GM21723 (cell line): Measurements from ENCODE around the gene DPPA3.
"Not testable (repeated sequence)": the region's sequence is repeated elsewhere in the genome, so short reads cannot be mapped to it uniquely, and the experiment has no call there.

ENCODE experiments used
- ATAC-seq: cut with Tn5 transposase; IDR thresholded peaks from one replicate; pipeline ENCODE4 v1.9.1; 2021; ENCODE audit warnings: mild to moderate bottlenecking, moderate library complexity; ENCODE audit not compliant: unreplicated experiment

Gene DPPA3

DNA sequence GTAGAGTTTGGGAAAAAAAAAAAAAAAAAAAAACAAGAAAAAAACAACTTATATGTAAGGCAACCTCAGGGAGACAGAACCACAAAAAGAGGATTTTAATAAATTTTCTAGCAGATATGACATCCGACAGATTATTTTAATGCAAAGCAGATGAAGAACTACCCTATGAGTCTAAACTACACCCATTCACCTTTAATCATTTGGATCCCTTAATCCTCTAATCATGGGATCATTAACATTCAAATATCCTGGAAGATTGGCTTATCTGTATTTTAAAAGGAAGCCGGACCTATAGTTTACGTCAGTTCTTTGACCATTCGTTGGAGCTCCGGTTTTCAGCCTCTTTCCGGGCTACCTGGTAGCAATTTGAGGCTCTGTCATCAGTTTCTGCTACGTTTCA is at the start of gene DPPA3:
TSS of gene DPPA3 (plus strand) at position 301 of the 400 bp plus-strand sequence. CDS start 138 bp downstream, outside the sequence.
- ATAC-seq = no peak

DNA sequence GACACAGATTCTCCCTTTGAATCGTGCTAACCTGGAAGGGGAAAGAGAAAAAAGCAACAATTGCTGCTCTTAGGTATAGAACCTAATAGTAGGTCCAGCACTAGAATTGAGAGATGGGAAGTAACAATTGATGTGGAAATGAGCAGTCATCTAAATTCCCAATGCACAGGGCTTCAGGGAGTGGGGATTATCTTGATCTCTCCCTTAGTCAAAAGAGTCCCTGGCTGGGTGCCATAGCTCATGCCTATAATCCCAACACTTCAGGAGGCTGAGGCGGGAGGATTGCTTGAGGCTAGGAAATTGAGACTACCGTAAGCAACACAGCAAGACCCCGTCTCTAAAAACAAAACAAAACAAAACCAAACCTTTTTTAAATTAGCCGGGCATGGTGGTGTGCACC is 49.5 kb upstream of the DPPA3 start:
- ATAC-seq = no peak

DNA sequence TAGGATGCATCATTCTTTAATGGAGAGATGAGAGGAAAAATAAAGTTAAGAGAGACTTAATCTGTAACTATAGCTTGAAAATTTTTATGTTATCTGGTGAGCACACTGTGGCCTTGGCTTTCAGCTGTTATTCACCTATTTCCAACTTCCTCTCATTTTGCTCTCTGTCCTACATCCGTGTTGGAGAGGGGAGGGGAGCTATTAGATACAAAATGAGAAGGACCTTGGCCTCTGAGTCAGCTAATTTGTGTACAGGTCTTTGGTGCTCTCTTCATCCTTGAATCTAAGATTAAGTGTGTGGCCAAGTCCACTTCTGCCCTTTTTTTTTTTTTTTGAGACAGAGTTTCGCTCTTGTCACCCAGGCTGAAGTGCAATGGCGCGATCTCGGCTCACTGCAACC is 44.6 kb upstream of the DPPA3 start:
- ATAC-seq = no peak

DNA sequence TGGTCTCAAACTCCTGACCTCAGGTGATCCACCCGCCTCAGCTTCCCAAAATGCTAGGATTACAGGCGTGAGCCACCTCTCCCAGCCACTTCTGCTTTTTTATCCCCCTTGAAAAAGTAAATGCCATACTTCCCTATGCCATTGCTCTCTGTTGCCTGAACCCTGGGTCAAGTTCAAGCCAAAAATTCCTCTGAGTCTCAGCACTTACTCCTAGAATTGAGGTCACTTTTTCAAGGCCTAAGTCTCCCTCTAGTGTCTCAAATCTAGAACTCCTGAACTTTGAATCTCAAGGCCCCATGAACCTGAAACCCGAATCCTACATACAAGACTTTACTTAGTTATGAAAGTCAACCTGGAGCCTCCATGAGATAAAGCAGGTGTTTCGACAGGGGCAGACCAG is 44.1 kb upstream of the DPPA3 start:
- ATAC-seq = no peak

DNA sequence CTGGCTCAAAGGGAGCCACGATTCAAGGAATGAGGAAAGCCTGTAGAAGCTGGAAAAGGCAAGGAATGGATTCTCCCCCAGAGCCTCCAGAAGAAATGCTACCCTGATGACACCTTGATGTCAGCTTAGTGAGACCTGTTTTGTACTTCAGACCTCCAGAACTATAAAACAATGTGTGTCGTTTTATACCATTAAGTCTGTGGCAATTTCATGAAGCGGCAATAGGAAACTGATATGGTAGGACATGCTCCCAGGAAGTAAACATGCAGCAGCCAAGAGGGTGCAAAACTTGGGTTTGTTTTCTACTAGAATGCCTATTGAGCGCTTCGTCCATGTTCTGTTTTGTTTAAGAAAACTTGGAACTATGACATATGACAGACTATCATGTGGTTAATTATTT is 43.1 kb upstream of the DPPA3 start:
- ATAC-seq = no peak

DNA sequence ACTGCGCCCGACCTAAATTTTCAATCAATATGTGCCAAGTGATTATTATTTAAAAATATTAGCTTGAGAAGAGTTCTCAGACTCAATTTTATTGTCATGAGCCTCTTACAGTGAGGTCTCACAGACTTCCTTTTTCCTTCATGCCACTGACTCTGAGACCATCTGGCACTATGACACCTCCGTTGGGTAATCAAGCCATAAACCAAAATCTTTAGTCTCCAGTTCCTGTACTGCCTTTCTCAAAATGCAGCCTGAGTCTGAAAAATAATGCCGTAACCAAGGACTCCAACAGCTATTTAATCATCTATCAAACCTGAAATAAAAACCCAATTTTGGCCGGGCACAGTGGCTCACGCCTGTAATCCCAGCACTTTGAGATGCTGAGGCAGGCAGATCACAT is 35.8 kb upstream of the DPPA3 start:
- ATAC-seq = not testable (repeated sequence)

DNA sequence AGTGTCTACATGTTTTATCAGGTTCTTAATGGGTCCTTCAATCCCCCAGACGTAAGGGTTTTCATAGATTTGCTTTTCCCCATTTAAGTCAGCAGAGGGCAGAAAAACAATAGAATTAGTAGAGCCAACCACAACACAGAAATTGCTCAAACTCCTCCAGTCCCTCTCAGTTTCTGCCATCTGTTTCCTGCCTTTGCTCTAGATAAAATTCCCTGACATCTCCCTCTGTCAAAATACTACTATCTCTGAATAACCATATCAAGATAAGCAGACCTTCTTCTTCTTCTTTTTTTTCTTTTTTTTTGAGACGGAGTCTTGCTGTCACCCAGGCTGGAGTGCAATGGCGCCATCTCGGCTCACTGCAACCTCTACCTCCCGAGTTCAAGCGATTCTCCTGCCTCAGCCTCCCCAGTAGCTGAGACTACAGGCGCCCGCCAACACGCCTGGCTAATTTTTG is 33.8 kb upstream of the DPPA3 start:
- not testable (repeated sequence) for ATAC-seq

DNA sequence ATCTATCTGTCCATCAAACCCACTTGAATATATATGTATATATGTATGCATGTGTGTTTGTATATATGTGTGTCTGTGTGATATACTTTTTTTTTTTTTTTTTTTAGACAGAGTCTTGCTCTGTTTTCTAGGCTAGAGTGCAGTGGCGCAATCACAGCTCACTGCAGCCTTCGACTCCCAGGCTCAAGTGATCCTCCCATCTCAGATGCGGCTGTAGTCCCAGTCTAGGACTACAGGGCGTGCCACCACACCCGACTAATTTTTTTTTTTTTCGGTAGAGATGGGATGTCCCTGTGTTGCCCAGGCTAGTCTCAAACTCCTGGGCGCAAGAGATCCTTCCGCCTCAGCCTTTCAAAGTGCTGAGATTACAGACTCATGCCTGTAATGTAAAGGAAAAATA is 32.5 kb upstream of the DPPA3 start:
- ATAC-seq = no peak

DNA sequence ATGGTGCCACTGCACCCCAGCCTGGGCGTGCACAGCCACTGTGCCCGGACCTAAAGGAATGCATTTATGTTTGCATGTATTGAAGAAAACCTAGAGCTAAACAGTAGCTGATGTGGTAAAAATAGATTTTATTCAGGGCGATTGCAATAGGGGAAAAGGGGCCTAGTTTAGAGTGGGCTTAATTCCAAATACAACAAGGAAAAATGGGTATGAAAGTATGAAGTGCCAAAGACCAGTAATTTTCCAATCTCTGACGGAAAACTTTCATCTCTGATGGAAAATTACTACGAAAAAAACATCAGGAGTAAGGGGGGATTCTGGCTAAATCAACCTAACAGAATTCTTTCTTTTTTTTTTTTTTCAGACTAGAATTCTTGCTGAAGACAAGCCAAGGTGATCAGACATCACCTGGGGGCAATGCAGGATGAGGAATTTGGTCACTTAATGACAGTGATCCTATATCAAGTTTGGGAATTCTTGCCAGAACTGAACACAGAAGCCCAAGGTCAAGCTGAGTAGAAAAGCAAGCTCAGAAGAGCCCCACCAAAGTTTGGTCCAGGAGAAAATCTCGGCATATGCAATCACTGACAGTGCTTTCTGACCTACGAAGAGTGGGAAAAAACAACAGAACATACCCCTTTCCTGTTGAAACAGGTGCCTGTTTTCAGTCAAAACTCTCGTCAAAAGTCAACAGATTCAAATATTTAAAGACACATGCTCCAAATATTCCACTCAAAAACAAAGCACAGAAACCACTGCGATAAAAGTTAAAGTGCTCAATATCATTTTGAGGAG is 31.8 kb upstream of the DPPA3 start:
- ATAC-seq = no peak

DNA sequence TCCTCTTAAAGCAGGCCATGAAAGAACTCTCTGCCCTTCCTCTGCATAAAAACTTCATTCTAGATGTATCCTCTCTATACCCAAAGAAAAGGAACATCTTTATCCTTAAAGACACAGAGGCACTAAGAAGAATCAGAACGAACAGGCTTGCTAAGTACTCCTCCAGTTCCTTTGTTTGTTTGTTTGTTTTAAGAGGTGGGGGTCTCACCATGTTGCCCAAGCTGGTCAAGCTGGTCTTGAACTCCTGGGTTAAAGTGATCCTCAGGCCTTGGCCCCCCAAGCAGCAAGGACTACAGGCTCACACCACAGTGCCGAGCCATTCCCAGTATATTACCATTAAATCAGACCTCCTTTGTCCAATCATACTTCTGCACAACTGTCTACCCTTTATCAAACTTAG is 29.7 kb upstream of the DPPA3 start:
- no peak for ATAC-seq

DNA sequence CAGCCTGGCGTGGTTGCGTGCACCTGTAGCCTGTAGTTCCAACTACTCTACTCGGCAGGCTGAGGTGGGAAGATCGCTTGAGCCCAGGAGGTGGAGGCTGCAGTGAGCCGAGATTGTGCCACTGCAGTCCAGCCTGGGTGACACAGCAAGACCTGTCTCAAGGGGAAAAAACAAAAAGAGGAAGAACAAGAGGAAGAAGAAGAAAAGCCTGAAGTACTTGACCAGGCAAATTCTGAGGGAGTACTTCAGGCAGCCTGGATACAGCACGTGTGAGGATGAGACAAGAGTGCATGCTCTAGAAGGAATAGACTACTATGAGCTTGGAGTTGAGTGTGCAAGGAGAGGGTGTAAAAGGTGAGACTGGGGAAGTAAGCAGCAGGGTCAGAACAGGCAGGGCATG is 17.4 kb upstream of the DPPA3 start:
- ATAC-seq = no peak

DNA sequence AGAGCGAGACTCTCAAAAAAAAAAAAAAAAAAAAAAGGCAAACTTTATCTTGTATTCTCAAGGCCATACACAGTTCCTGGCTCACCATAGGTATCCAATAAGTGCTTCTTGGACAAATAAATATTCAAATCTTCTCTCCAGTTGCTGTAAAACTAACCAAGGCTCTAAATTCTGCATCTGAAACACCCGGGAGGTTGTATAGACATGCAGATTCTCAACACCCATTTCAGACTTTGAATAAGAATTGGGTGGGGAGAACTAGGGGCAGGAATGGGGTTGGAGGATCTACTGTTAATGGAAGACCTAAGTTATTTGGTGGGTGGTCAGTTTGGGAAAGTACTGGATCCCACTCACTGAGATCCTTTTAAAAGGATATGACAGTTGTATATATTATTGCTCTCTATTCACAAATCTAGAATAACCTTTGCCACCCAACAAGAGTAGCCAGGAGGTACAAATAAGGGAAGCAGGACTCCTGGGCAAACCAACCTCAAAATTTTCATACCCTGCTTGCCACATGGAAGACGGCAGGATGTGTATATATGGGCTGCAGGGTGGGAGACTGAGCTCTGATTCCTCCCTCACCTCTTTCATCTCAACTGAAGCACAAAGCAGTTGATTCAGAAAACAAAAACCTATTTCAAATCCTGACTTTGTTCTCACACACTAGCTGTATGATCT is 16.5 kb upstream of the DPPA3 start:
- ATAC-seq = no peak

DNA sequence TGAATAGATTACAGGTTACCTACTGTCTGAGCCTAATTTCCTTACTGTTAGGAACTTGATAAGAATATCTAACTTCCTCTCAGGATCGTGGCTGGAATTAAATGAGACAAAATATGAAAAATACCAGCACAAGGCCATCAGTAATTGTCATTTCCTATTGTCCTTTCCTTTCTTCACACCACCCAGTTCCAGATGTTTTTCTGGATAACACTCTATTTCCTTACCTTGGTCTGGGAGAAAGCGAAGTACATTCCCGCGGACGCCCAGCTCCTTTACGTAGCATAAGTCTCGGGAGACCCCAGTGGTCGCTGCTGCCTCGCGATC is 16.0 kb upstream of the DPPA3 start:
- ATAC-seq = no peak

DNA sequence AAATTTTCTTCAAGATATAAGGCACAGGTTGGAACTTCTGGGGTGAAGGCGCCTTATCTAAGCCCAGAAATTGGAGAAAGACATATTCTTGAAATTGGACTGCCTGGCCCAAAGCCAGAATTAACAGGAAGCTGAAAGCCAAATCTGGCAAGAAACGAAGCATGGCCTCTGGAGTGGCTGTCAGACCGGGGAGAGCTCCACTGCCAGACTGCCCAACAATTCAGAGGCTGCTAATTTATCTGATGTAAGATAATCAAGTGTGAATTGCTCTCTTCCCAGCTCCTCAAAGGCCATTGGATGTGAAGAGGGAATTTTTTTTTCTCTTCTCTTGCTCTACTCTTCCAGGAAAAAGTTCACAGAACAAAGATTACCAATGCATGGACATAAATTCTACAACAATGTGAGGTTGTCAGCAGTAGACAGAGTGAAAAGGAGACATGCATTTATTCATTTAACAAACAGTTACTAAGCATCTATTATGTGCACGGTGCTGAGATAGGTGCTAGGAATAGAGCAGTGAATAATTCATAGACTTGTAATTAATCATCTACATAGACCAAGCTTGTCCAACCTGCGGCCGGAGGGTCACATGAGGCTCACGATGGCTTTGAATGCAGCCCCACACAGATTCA is 15.6 kb upstream of the DPPA3 start, which contains the start of gene GDF3:
TSS of gene GDF3 (minus strand) at position 210 of the 632 bp plus-strand sequence. CDS start at position 163, 47 bp downstream.
- ATAC-seq = no peak

DNA sequence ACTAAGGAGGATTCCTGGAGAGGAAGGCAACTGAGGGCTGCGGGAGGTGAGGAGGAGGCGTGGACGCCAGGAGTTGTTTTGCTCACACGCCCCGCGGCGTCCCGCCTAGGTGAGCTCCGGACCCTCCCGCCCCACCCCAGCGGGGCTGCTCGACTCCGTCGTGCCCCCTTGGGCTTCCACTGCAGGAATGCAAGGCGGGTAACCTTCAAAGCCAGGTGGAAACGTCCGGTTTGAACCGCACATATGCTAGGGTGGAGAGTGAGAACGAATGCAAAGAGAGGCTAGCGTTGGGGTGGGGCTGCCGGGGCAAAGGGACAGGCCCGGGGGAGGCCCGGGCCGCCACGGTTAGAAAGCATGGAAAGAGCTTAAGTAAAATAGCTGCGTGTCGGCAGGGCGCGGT is 5.4 kb upstream of the DPPA3 start:
- ATAC-seq = no peak

DNA sequence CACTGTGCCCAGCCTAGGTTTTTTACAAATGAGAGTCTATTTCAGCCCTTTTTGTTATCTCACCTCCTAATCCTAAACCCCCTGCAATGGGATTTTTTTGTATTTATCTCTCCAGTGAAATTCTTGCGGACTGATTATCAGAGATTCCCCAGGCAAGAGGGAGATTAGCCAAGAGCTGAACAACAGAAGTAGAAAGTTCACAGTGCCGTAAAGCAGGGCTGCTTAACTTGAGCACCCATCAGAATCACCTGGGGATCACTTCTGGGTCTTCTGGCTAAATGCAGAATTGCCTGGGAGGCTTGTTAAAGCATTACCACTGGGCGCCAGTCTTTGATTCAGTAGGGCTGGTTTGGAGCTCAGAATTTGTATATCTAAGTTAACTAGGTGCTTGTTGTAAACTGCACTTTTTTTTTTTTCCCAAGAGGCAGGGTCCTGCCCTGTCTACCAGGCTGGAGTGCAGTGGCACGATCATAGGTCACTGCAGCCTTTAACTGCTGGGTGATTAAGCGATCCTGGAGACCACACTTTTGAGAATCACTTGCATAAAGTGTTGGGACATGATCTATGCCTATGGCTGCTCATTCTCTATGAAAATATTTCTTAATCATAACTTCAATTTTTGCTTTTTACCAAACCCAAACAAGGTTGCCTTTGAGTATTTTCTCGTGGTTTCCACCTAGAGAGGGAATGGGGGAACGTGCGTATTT is 1.1 kb upstream of the DPPA3 start:
- ATAC-seq = no peak

DNA sequence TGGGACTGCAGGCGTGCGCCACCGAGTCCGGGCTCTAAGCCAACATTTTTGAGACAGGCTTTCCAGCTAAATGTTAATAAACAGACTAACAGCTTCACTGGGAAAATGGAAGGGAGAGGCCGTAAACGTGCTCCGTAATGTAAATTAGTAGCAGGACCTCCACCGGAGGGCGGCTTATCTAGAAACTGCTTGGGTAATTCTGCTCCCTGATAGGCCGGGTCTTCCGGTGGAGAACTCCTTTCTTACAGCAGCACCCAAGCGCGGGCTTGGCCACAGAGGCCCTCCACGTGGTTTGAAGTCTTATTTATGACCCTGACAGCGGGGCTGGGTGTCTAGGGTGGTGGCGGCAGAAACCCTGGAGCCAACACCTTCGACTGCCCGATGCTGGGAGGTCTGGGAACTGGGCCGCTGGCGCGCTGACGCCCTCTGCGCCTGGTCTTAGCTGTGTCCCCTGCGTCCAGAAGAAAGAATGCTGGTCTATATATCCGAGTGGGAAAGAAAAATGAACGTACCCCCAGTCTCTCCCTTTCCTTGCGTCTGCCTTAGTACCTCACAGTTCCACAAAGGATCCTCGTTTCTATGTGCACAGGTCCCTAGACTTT is 1.7 kb downstream of the DPPA3 start:
- no peak for ATAC-seq

DNA sequence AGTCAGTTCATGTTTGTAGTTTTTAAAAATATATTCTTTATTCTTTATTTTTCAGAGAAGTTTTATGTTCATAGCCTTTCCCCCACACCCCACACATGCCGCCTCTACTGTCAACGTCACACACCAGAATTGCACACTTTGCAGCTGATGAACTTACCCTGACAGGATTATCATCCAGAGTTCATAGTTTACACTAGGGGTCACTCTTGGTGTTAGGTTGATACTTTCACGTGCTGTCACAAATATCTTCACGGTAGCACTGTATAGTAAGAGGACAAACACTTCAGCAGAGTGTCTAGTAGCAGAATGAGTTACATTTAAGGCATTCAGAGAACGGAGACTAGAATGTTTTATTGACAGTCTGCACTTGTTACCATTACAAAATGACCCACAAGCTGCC is 5.1 kb downstream of the DPPA3 start:
- ATAC-seq = no peak

DNA sequence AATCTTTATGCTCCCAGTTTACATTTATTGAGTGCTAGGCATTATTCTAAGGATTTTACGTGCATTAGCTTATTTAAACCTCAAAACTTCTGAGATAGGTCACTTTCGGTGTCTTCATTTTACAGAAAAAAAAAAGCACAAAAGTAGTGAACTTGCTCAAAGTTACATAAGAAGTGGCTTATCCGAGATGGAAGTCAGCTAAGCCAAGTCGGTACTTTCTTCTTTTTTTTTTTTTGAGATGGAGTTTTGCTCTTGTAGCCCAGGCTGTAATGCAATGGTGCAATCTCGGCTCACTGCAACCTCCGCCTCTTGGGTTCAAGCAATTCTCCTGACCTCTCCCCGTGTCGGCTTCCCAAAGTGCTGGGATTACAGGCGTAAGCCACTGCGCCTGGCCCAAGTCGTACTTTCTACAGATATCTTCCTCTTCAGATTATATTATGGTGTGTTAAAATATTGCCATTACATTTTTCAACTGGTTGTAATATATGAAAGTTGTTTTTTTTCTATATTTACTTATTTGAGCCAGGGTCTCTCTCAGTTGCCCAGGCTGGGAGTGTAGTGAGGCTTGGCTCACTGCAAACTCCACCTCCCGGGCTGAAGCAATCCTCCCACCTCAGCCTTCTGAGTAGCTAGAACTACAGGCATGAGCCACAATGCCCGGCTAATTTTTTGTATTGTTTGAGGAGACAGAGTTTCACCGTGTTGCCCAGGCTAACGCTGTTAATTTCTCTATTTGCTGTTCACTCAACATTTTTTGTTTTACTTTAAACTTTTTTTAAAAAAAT is 8.9 kb downstream of the DPPA3 start:
- no peak for ATAC-seq

DNA sequence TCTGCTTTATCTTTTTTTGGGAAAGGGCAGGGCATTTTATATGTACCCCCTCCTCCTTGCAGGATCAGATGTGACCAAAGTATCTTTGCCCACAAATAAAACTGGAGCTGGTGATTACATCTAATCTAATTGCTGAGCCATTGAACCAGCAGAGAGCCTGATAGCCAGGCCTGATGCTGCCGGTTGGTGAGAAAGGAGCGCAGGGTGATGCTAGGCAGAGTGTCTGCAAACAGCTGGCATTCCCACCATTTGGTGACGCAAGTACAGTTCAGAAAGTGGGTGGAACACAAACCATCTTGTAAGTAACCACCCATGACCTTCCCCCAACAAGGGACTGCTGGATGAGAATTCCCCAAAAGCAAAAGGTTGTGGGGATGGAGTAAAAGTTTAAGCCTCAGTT is 12.7 kb downstream of the DPPA3 start:
- no peak for ATAC-seq
